Cardiac muscle cell (in vitro differentiated cells and primary cell): ENCODE measurements around the gene PDIA5. TPM values are rescaled to one million over a fixed set of nuclear protein-coding genes. Genes with fewer than 3 reads are reported as not detected.

Experiments used
- DNase-seq, 2 donors: peaks; one replicate each; pipeline versions ENCODE4 v3.0.0 to v3.0.0-alpha.2; 2010 to 2017; ENCODE audit warnings: low read depth in 1 of 2, low spot score in 1 of 2
- H3K27ac ChIP-seq: fragments of 200-600 bp; sonication (generic); 2 replicates; pipeline ENCODE4 v1.5.1; 2016
- H3K27me3 ChIP-seq: fragments of 200-600 bp; sonication (generic); 2 replicates; pipeline ENCODE4 v1.6.0; 2016; ENCODE audit warnings: control low read depth
- H3K36me3 ChIP-seq: fragments of 200-600 bp; sonication (generic); 2 replicates; pipeline ENCODE4 v1.5.1; 2016; ENCODE audit warnings: control low read depth
- H3K4me1 ChIP-seq: fragments of 200-600 bp; sonication (generic); 2 replicates; pipeline ENCODE4 v1.8.1; 2017; ENCODE audit warnings: low read depth, mild to moderate bottlenecking, mixed run types
- H3K4me3 ChIP-seq: fragments of 200-600 bp; sonication (generic); 2 replicates; pipeline ENCODE4 v1.5.1; 2016; ENCODE audit warnings: mild to moderate bottlenecking
- H3K9me3 ChIP-seq: fragments of 200-600 bp; sonication (generic); 2 replicates; pipeline ENCODE4 v1.5.1; 2017; ENCODE audit warnings: low read depth, mild to moderate bottlenecking, control low read depth
- CTCF ChIP-seq: IDR thresholded peaks from 2 replicates; pipeline ENCODE4 v1.5.1; 2012; ENCODE audit warnings: low read depth, mild to moderate bottlenecking, low read length
- polyA plus RNA-seq: library from polyadenylated mRNA; unstranded; fragments of >200 nt; fragmentation: Nextera tagmentation; extraction: Ambion mirVana; gene quantifications from 2 replicates; pipeline ENCODE4 v1.2.1, GENCODE V29; 2016
- total RNA-seq: library from RNA; depleted of rRNA; stranded (reverse); fragments of >200 nt; gene quantifications from 2 replicates; pipeline ENCODE4 v1.2.3, GENCODE V29; 2016

The PDIA5 gene
- total and polyA plus RNA-seq, 2 experiments from 2014 or later, result 14.5 to 19.5 TPM

GRCh38 chr3:123169492-123169929, 102.7 kb downstream of the PDIA5 start:
- no peaks in the 10 kb centered on the region for H3K36me3 ChIP-seq
- no peaks in the 10 kb centered on the region for H3K9me3 ChIP-seq
- no peak overlapping the region for H3K27ac ChIP-seq
- H3K4me3 ChIP-seq, result no peak overlapping the region
- H3K4me1 ChIP-seq, result no peaks in the 10 kb centered on the region
- H3K27me3 ChIP-seq, result no peaks in the 10 kb centered on the region
- DNase-seq, result no peak
- TF ChIP-seq CTCF, result no peak

GRCh38 chr3:123169930-123170329, 103.1 kb downstream of the PDIA5 start:
- no peak overlapping the region for H3K4me3 ChIP-seq
- TF ChIP-seq CTCF, result no peak
- H3K27me3 ChIP-seq, result no peaks in the 10 kb centered on the region
- H3K4me1 ChIP-seq, result no peaks in the 10 kb centered on the region
- H3K36me3 ChIP-seq, result no peaks in the 10 kb centered on the region
- no peak for DNase-seq
- H3K9me3 ChIP-seq, result no peaks in the 10 kb centered on the region
- no peak overlapping the region for H3K27ac ChIP-seq

GRCh38 chr3:123180791-123181190, 114.0 kb downstream of the PDIA5 start:
- DNase-seq, result no peak
- Histone ChIP-seq H3K27me3 (no peaks in the 10 kb centered on the region), H3K4me3 (no peak overlapping the region), H3K4me1 (no peaks in the 10 kb centered on the region), H3K9me3 (no peaks in the 10 kb centered on the region), H3K36me3 (no peaks in the 10 kb centered on the region), H3K27ac (no peak overlapping the region)
- TF ChIP-seq CTCF, result no peak

GRCh38 chr3:123186695-123187094, 119.9 kb downstream of the PDIA5 start:
- no peaks in the 10 kb centered on the region for H3K9me3 ChIP-seq
- TF ChIP-seq CTCF, result no peak
- H3K27me3 ChIP-seq, result no peaks in the 10 kb centered on the region

GRCh38 chr3:123188058-123188457, 121.2 kb downstream of the PDIA5 start:
- Histone ChIP-seq H3K9me3 (no peaks in the 10 kb centered on the region), H3K4me3 (no peak overlapping the region), H3K27me3 (no peaks in the 10 kb centered on the region), H3K36me3 (no peaks in the 10 kb centered on the region), H3K27ac (no peak overlapping the region), H3K4me1 (no peaks in the 10 kb centered on the region)
- no peak for TF ChIP-seq CTCF
- DNase-seq, result peak in 1 of 2 donors; percentile 47

More at GRCh38 chr3:123186695-123187094, 119.9 kb downstream of the PDIA5 start:
- H3K36me3 ChIP-seq, result no peaks in the 10 kb centered on the region
- DNase-seq, result peak in 1 of 2 donors; percentile 6
- no peak overlapping the region for H3K27ac ChIP-seq
- H3K4me3 ChIP-seq, result no peak overlapping the region
- H3K4me1 ChIP-seq, result no peaks in the 10 kb centered on the region
